Breast epithelium (tissue), 3 donors: ENCODE data around the gene MAPK1.

Experiments used
- POLR2A ChIP-seq: fragments of 450-650 bp; IDR thresholded peaks from one replicate; pipeline ENCODE4 v1.6.1; 2016; ENCODE audit warnings: antibody characterized with exemption, mild to moderate bottlenecking, moderate library complexity
- POLR2AphosphoS5 ChIP-seq, 3 donors: sonication (generic); formaldehyde crosslinking; IDR thresholded peaks; one replicate each; pipeline ENCODE4 v1.6.1; 2017; ENCODE audit warnings: antibody characterized with exemption in 3 of 3
- TF ChIP-seq, protein P1 (sequence below), 3 donors: fragments of 450-650 bp; IDR thresholded peaks; one replicate each; pipeline ENCODE4 v1.5.1; 2016 to 2017; ENCODE audit warnings: antibody characterized with exemption in 3 of 3, mild to moderate bottlenecking in 3 of 3, moderate library complexity in 3 of 3

DNA sequence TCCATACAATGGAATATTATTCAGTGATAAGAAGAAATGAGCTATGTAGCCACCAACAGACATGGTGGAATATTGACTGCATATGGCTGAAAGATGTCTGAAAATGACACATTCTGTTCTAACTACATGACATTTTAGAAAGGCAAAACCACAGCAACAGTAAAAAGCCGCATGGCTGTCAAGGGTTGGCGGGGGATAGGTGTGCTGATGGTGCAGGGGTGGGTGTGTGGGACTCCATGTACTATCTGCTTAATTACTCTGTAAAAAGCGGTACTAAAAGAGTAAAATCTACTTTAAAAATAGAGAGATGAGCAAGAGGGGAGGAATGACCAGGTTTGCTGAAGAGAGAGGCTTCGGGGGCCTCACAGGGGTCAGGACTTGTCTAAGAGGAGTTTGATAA, 115.2 kb downstream of the MAPK1 start:
- TF ChIP-seq, protein P1, sequence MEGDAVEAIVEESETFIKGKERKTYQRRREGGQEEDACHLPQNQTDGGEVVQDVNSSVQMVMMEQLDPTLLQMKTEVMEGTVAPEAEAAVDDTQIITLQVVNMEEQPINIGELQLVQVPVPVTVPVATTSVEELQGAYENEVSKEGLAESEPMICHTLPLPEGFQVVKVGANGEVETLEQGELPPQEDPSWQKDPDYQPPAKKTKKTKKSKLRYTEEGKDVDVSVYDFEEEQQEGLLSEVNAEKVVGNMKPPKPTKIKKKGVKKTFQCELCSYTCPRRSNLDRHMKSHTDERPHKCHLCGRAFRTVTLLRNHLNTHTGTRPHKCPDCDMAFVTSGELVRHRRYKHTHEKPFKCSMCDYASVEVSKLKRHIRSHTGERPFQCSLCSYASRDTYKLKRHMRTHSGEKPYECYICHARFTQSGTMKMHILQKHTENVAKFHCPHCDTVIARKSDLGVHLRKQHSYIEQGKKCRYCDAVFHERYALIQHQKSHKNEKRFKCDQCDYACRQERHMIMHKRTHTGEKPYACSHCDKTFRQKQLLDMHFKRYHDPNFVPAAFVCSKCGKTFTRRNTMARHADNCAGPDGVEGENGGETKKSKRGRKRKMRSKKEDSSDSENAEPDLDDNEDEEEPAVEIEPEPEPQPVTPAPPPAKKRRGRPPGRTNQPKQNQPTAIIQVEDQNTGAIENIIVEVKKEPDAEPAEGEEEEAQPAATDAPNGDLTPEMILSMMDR (IDR thresholded peaks at IDR 0.05), result no peak
- TF ChIP-seq POLR2A (no peak), POLR2AphosphoS5 (IDR thresholded peaks at IDR 0.05) (no peak)
